Loucy (cell line): ENCODE results near the gene ATOX1.

Experiments used
- H2AFZ ChIP-seq: fragments of 200-600 bp; sonication (generic); 2 replicates; pipeline ENCODE4 v1.6.0; 2016; ENCODE audit warnings: antibody characterized with exemption, mild to moderate bottlenecking, low read length, moderate library complexity
- H3F3A ChIP-seq: fragments of 200-600 bp; 2 replicates; pipeline ENCODE4 v1.6.0; 2016; ENCODE audit warnings: antibody characterized with exemption, low read depth, mild to moderate bottlenecking
- H3K27me3 ChIP-seq: fragments of 200-600 bp; sonication (generic); 2 replicates; pipeline ENCODE4 v1.6.1; 2014; ENCODE audit warnings: low read length, mild to moderate bottlenecking; ENCODE audit not compliant: insufficient read depth, poor library complexity, severe bottlenecking
- H3K36me3 ChIP-seq: fragments of 200-600 bp; sonication (generic); 2 replicates; pipeline ENCODE4 v1.6.1; 2016; ENCODE audit warnings: low read length; ENCODE audit not compliant: insufficient read depth
- H3K4me1 ChIP-seq: fragments of 200-600 bp; sonication (generic); 2 replicates; pipeline ENCODE4 v1.5.1; 2014; ENCODE audit warnings: low read length, mild to moderate bottlenecking; ENCODE audit not compliant: insufficient read depth, poor library complexity, severe bottlenecking
- H3K4me2 ChIP-seq: fragments of 200-600 bp; sonication (generic); 2 replicates; pipeline ENCODE4 v1.6.0; 2014; ENCODE audit warnings: antibody characterized with exemption, low read length, low read depth, mild to moderate bottlenecking; ENCODE audit not compliant: poor library complexity, severe bottlenecking
- H3K4me3 ChIP-seq: fragments of 200-600 bp; sonication (generic); 2 replicates; pipeline ENCODE4 v1.5.1; 2014; ENCODE audit warnings: low read length, mild to moderate bottlenecking, mixed read lengths; ENCODE audit not compliant: poor library complexity, severe bottlenecking
- H3K79me2 ChIP-seq: fragments of 200-600 bp; sonication (generic); 2 replicates; pipeline ENCODE4 v1.6.1; 2014; ENCODE audit warnings: low read length; ENCODE audit not compliant: insufficient read depth
- H3K9ac ChIP-seq: fragments of 200-600 bp; sonication (generic); 2 replicates; pipeline ENCODE4 v1.6.0; 2014; ENCODE audit warnings: mild to moderate bottlenecking, low read depth, low read length, moderate library complexity; ENCODE audit not compliant: poor library complexity, severe bottlenecking
- H3K9me2 ChIP-seq: fragments of 200-600 bp; sonication (generic); replicated peaks from 2 replicates; pipeline ENCODE4 v1.6.1; 2016; ENCODE audit warnings: low read depth, low read length, mixed read lengths
- H3K9me3 ChIP-seq: fragments of 200-600 bp; sonication (generic); 2 replicates; pipeline ENCODE4 v1.6.1; 2014; ENCODE audit warnings: mild to moderate bottlenecking, antibody characterized with exemption, low read length, low read depth; ENCODE audit not compliant: insufficient read depth
- H4K20me1 ChIP-seq: fragments of 200-600 bp; sonication (generic); 2 replicates; pipeline ENCODE4 v1.6.0; 2014; ENCODE audit warnings: antibody characterized with exemption, low read length, mild to moderate bottlenecking; ENCODE audit not compliant: insufficient read depth, poor library complexity, severe bottlenecking
- CTCF ChIP-seq: fragments of 200-600 bp; sonication (generic); conservative IDR thresholded peaks from 2 replicates; pipeline ENCODE4 v1.5.1; 2014; ENCODE audit warnings: mild to moderate bottlenecking, antibody characterized with exemption, low read length
- EZH2phosphoT487 ChIP-seq: fragments of 200-600 bp; IDR thresholded peaks from 2 replicates; pipeline ENCODE4 v1.6.1; 2018; ENCODE audit warnings: antibody characterized with exemption, mild to moderate bottlenecking, moderate library complexity, borderline replicate concordance

Gene ATOX1

DNA sequence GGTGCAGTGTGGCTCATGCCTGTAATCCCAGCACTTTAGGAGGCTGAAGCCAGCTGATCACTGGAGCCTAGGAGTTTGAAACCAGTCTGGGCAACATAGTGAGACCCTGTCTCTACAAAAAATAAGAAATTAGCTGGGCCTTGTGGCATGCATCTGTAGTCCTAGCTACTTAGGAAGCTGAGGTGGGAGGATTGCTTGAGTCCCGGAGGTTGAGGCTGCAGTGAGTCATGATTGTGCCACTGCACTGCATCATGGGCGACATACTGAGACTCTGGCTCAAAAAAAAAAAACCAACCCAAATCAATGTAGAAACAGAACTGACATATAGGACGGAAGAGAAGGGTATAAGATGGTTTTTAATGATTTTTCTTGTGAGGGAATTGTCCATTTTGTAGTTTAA lies 41.0 kb upstream of the ATOX1 start:
- Histone ChIP-seq H3K9me2 (no peaks in the 10 kb centered on the region), H3K27me3 (no peaks in the 10 kb centered on the region), H3K4me2 (no peak overlapping the region), H4K20me1 (peaks cover 65% of the 10 kb centered on the region), H3F3A (no peaks in the 10 kb centered on the region), H3K4me3 (no peak overlapping the region), H3K9ac (no peak overlapping the region), H3K4me1 (no peaks in the 10 kb centered on the region), H2AFZ (no peak overlapping the region), H3K9me3 (no peaks in the 10 kb centered on the region), H3K79me2 (peaks cover 37% of the 10 kb centered on the region), H3K36me3 (peaks cover 97% of the 10 kb centered on the region)
- TF ChIP-seq CTCF (no peak), EZH2phosphoT487 (no peak)

DNA sequence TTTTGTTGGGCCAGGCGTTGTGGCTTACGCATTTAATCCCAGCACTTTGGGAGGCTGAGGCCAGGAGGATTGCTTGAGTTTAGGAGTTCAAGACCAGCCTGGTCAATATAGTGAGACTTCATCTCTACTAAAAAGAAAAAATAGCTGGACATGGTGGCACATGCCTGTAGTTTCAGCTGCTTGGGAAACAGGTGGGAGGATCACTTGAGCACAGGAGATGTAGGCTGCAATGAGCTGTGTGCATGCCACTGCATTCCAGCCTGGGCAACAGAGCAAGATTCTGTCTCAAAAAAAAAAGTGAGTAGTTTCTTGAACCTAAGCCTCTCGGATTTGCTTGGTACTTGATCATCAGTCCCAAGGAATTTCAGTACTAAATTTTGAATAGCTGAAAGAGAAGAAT lies 40.2 kb upstream of the ATOX1 start:
- H3K9me3 ChIP-seq, result no peaks in the 10 kb centered on the region
- no peaks in the 10 kb centered on the region for H3K27me3 ChIP-seq
- peaks cover 97% of the 10 kb centered on the region for H3K36me3 ChIP-seq
- no peak overlapping the region for H3K4me2 ChIP-seq
- no peaks in the 10 kb centered on the region for H3K9me2 ChIP-seq
- peaks cover 70% of the 10 kb centered on the region for H4K20me1 ChIP-seq
- no peaks in the 10 kb centered on the region for H3F3A ChIP-seq
- no peak overlapping the region for H2AFZ ChIP-seq
- H3K4me1 ChIP-seq, result no peaks in the 10 kb centered on the region
- peaks cover 44% of the 10 kb centered on the region for H3K79me2 ChIP-seq
- H3K4me3 ChIP-seq, result no peak overlapping the region
- TF ChIP-seq CTCF (no peak), EZH2phosphoT487 (no peak)
- no peak overlapping the region for H3K9ac ChIP-seq

DNA sequence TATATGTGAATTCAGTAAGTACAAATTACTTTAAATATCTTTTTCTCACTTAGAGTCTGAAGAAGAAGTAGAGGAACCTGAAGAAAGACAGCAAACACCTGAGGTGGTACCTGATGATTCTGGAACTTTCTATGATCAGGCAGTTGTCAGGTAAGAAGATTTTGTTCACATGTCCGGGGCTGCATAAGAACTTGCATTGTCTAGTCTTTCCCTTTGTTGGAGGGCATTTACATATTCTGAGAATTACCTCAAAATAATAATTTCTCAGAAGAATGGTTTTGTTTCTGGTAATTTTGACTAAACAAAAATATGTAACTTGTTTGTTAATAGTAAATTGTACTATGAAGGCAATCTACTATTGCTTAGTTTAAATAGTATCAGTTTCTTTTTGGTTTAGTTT lies 37.0 kb upstream of the ATOX1 start:
- Histone ChIP-seq H3K79me2 (peaks cover 72% of the 10 kb centered on the region), H4K20me1 (peaks cover 74% of the 10 kb centered on the region), H3K4me1 (no peaks in the 10 kb centered on the region), H3K36me3 (peaks cover 99% of the 10 kb centered on the region), H3K27me3 (no peaks in the 10 kb centered on the region), H3K4me2 (no peak overlapping the region), H3K9me2 (no peaks in the 10 kb centered on the region), H3K4me3 (no peak overlapping the region), H3K9ac (no peak overlapping the region), H3K9me3 (no peaks in the 10 kb centered on the region), H3F3A (no peaks in the 10 kb centered on the region), H2AFZ (no peak overlapping the region)
- no peak for TF ChIP-seq EZH2phosphoT487
- no peak for TF ChIP-seq CTCF
